C4-2B (cell line): ENCODE data around the gene FKBP14.

Source experiments
- CTCF ChIP-seq: fragments of 450-650 bp; conservative IDR thresholded peaks from 2 replicates; pipeline ENCODE4 v1.5.1; 2017; ENCODE audit warnings: mild to moderate bottlenecking
- ZFX ChIP-seq: fragments of 450-650 bp; IDR thresholded peaks from 2 replicates; pipeline ENCODE4 v1.6.1; 2017

- TF ChIP-seq CTCF = no peak
- TF ChIP-seq ZFX = no peak
These were observed 22.7 kb upstream of the FKBP14 start for GRCh38 chr7:30049173-30049572.
